ENCODE data around the gene SKAP1. TPM values are rescaled to one million over a fixed set of nuclear protein-coding genes. Genes with fewer than 3 reads are reported as not detected.

The SKAP1 gene
- total RNA-seq, 1 donor from 2014 or later, result 0.27 TPM

DNA sequence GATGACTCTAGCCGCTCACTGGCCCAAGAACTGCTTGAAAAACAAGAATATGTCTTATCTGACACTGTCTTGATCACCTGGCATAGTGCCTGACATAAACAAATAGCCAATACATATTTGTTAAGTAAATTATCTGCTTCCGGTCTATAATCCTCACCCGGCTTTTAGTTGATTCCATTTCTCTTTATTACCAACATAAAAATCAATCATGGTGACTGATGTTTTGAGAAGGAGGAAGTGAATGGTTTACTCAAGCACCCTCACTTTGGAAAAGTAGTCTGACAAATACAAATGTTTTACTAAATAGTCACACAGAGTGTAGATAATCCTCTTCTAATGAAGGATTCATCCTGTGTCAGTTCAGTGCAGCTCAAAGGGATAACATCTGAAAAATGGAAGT lies 47.0 kb downstream of the SKAP1 start:
- Histone ChIP-seq H3K4me1 (no peaks in the 10 kb centered on the region), H3K9me3 (replicated peaks) (no peaks in the 10 kb centered on the region), H3K36me3 (no peaks in the 10 kb centered on the region), H3K4me3 (no peak overlapping the region), H3K27me3 (ENCODE audit: low read depth) (peaks cover 100% of the 10 kb centered on the region), H3K27ac (replicated peaks) (no peak overlapping the region)
- TF ChIP-seq, protein P1, sequence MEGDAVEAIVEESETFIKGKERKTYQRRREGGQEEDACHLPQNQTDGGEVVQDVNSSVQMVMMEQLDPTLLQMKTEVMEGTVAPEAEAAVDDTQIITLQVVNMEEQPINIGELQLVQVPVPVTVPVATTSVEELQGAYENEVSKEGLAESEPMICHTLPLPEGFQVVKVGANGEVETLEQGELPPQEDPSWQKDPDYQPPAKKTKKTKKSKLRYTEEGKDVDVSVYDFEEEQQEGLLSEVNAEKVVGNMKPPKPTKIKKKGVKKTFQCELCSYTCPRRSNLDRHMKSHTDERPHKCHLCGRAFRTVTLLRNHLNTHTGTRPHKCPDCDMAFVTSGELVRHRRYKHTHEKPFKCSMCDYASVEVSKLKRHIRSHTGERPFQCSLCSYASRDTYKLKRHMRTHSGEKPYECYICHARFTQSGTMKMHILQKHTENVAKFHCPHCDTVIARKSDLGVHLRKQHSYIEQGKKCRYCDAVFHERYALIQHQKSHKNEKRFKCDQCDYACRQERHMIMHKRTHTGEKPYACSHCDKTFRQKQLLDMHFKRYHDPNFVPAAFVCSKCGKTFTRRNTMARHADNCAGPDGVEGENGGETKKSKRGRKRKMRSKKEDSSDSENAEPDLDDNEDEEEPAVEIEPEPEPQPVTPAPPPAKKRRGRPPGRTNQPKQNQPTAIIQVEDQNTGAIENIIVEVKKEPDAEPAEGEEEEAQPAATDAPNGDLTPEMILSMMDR (IDR thresholded peaks at IDR 0.05; ENCODE audit: borderline replicate concordance), result no peak
- intact Hi-C loops (cut with micrococcal nuclease), result no loop called here
- no peak for DNase-seq

DNA sequence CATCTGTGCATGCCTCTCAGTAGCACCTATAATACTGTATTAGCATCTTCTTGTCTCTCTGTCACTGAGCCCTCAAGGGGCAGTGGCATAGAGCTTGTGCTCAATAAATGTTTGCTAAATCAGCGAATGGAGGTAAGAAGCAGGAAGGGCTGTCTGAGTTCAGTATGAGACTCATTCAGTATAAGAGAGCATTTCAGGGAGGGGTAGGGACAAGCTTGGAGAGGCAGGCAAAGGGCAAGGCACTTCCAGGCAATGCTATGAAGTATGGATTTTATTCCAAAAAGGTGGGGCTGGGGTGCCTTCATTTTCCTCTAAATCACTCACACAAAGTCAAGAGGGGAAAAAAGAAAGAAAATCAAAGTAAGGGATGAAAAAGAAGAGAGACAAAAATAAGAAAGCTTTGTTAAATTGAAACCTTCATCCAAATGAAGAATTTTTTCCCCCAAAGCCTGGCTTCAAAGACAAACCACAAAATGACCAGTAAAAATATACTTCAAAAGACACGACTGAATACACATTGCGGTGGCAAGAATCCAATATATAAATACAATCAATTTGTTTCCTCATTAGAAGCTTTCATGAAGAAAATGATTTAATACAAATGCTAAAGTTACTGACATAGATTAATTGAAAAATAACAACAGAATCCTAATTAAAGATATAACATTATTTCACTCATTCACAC lies 51.2 kb downstream of the SKAP1 start:
- no peak overlapping the region for H3K4me3 ChIP-seq
- no peaks in the 10 kb centered on the region for H3K36me3 ChIP-seq
- H3K4me1 ChIP-seq, result no peaks in the 10 kb centered on the region
- peaks cover 100% of the 10 kb centered on the region for H3K27me3 ChIP-seq (ENCODE audit: low read depth)
- H3K9me3 ChIP-seq (replicated peaks), result no peaks in the 10 kb centered on the region
- intact Hi-C loops (cut with micrococcal nuclease), result no loop called here
- TF ChIP-seq, protein P1 (IDR thresholded peaks at IDR 0.05; ENCODE audit: borderline replicate concordance), result no peak
- no peak overlapping the region for H3K27ac ChIP-seq (replicated peaks)
- DNase-seq, result no peak

DNA sequence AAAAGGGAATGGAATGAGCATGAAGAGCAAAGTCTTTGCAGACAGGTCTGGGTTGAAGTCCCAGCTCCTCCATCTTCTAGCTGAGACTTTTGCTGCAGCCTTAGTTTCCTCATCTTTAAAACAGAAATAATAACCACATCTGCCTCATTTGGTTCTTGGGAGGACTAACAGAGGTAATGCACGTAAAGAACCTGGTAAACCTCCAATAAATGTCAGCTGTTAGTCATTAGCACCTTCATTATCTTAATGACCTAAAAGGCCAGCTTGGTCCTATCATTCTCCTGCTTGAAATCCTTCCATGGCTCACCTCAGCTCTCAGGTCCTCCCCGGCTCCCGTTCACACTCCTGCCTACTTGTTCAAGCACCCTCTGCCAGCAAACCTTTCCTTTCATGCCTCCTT lies 51.8 kb downstream of the SKAP1 start:
- H3K36me3 ChIP-seq, result no peaks in the 10 kb centered on the region
- DNase-seq, result no peak
- intact Hi-C loops (cut with micrococcal nuclease), result no loop called here
- H3K9me3 ChIP-seq (replicated peaks), result no peaks in the 10 kb centered on the region
- H3K27ac ChIP-seq (replicated peaks), result no peak overlapping the region
- no peak overlapping the region for H3K4me3 ChIP-seq
- TF ChIP-seq, protein P1 (IDR thresholded peaks at IDR 0.05; ENCODE audit: borderline replicate concordance), result no peak
- peaks cover 100% of the 10 kb centered on the region for H3K27me3 ChIP-seq (ENCODE audit: low read depth)
- no peaks in the 10 kb centered on the region for H3K4me1 ChIP-seq

DNA sequence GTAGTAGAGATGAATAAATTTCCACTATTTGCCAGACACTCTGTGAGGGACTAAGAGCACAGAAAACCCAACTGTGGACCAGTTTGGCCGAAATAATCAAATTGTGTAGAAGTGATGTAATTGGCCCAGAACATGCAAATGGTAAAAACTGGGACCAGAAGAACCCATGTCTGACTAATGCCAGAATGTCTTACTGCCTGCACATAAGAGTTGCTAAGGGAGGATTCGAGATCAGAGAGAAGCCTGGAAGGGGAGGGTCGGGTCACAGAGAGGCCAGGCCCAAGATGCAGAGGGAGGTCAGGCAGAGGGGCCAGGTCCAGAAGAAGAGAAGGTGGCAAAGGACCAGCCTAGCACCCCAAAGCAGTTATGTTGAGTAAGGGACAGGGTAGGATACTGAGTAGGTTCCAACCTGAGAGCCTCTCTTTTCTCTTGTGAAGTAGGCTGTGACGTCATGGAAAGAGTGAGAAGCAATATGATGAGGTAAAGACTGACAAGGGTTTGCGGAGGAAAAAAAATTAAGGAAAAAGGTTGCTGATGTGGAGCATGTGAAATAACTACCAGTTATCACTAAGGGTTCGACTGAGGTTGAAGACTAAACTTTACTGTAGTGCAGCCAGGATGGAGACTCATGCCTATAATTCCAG lies 53.2 kb downstream of the SKAP1 start:
- Histone ChIP-seq H3K27ac (replicated peaks) (no peak overlapping the region), H3K4me1 (no peaks in the 10 kb centered on the region), H3K36me3 (no peaks in the 10 kb centered on the region), H3K4me3 (no peak overlapping the region), H3K27me3 (ENCODE audit: low read depth) (peaks cover 100% of the 10 kb centered on the region), H3K9me3 (replicated peaks) (no peaks in the 10 kb centered on the region)
- no peak for DNase-seq
- intact Hi-C loops (cut with micrococcal nuclease), result no loop called here
- TF ChIP-seq, protein P1 (IDR thresholded peaks at IDR 0.05; ENCODE audit: borderline replicate concordance), result no peak

- TF ChIP-seq, protein P1 (IDR thresholded peaks at IDR 0.05; ENCODE audit: borderline replicate concordance), result no peak
- H3K9me3 ChIP-seq (replicated peaks), result no peaks in the 10 kb centered on the region
- no peak overlapping the region for H3K27ac ChIP-seq (replicated peaks)
- H3K4me3 ChIP-seq, result no peak overlapping the region
- no peaks in the 10 kb centered on the region for H3K36me3 ChIP-seq
- no peak for DNase-seq
- H3K4me1 ChIP-seq, result no peaks in the 10 kb centered on the region
- peaks cover 100% of the 10 kb centered on the region for H3K27me3 ChIP-seq (ENCODE audit: low read depth)
- intact Hi-C loops (cut with micrococcal nuclease), result no loop called here
Measured at GRCh38 chr17:48375356-48375755, 54.7 kb downstream of the SKAP1 start.
